Uterus (tissue), 4 donors: ENCODE results near the gene PDE4DIP. TPM values are rescaled to one million over a fixed set of nuclear protein-coding genes. Genes with fewer than 3 reads are reported as not detected.
"Not testable (repeated sequence)": the region's sequence is repeated elsewhere in the genome, so short reads cannot be mapped to it uniquely, and the experiment has no call there.

ENCODE experiments used
- DNase-seq, 2 donors: peaks; one replicate each; pipeline ENCODE4 v3.0.0-alpha.2; 2019 to 2020
- H3K27ac ChIP-seq, 2 donors: fragments of 200-600 bp; sonication (generic); 1 replicate in 1 of 2; 2 replicates in 1 of 2; pipeline ENCODE4 v1.5.1; 2016 to 2018
- H3K27me3 ChIP-seq, 2 donors: fragments of 200-600 bp; sonication (generic); one replicate each; pipeline ENCODE4 v1.5.1; 2018 to 2019; ENCODE audit warnings: control low read depth in 1 of 2
- H3K36me3 ChIP-seq, 2 donors: fragments of 200-600 bp; sonication (generic); one replicate each; pipeline ENCODE4 v1.5.1; 2019; ENCODE audit warnings: control low read depth in 1 of 2
- H3K4me1 ChIP-seq, 2 donors: fragments of 200-600 bp; sonication (generic); one replicate each; pipeline ENCODE4 v1.5.1; 2018 to 2019; ENCODE audit warnings: control low read depth in 1 of 2
- H3K4me3 ChIP-seq, 2 donors: fragments of 200-600 bp; sonication (generic); 1 replicate in 1 of 2; 2 replicates in 1 of 2; pipeline ENCODE4 v1.5.1; 2018 to 2019; ENCODE audit warnings: mild to moderate bottlenecking in 1 of 2
- H3K9me3 ChIP-seq, 2 donors: fragments of 200-600 bp; sonication (generic); one replicate each; pipeline ENCODE4 v1.5.1; 2019; ENCODE audit warnings: control low read depth in 1 of 2
- CTCF ChIP-seq, 4 experiments: fragments of 200-600 bp in 2 of 4; fragments of 450-650 bp in 2 of 4; sonication (generic) in 2 of 4; IDR thresholded peaks; one replicate each; pipeline ENCODE4 v1.5.1; 2016 to 2019; ENCODE audit warnings: antibody characterized with exemption in 4 of 4, mild to moderate bottlenecking in 2 of 4, moderate library complexity in 1 of 4
- POLR2A ChIP-seq, 2 donors: fragments of 450-650 bp; IDR thresholded peaks; one replicate each; pipeline ENCODE4 v1.6.1; 2016; ENCODE audit warnings: antibody characterized with exemption in 2 of 2, mild to moderate bottlenecking in 1 of 2, moderate library complexity in 1 of 2
- intact Hi-C: fragments of 100-400 bp; cut with DNase I; formaldehyde crosslinking; loops from one replicate; pipeline ENCODE4 v1.15.1; 2023; ENCODE audit warnings: low total_unique reads
- total RNA-seq, 4 donors: library from RNA; depleted of rRNA in 3 of 4; stranded (reverse); fragments of >200 nt in 3 of 4; gene quantifications; one replicate each; pipeline versions ENCODE4 v1.1.0 to v1.2.4, GENCODE V29; 2014 to 2023
- donor health status: DM: yes; HTN: yes; CAD: no.

The PDE4DIP gene
- total RNA-seq, 4 donors from 2014 or later: 24.6 to 61.9 (median 55.6) TPM

GRCh38 chr1:148951336-148952227 lies 107.4 kb downstream of the PDE4DIP start:
- peak; percentile 74 to 75 for DNase-seq
- H3K27me3 ChIP-seq, H3K36me3 ChIP-seq, intact Hi-C loops, H3K9me3 ChIP-seq, H3K4me1 ChIP-seq: not testable (repeated sequence)
- peak in 1 of 2 donors; percentile 50 for TF ChIP-seq POLR2A (IDR thresholded peaks at IDR 0.05)
- TF ChIP-seq CTCF (IDR thresholded peaks at IDR 0.05): peak in 1 of 4 experiments; percentile 3
- H3K27ac ChIP-seq: peak overlapping the region; percentile 74 to 82
- H3K4me3 ChIP-seq: peak overlapping the region; percentile 41 to 50

DNA sequence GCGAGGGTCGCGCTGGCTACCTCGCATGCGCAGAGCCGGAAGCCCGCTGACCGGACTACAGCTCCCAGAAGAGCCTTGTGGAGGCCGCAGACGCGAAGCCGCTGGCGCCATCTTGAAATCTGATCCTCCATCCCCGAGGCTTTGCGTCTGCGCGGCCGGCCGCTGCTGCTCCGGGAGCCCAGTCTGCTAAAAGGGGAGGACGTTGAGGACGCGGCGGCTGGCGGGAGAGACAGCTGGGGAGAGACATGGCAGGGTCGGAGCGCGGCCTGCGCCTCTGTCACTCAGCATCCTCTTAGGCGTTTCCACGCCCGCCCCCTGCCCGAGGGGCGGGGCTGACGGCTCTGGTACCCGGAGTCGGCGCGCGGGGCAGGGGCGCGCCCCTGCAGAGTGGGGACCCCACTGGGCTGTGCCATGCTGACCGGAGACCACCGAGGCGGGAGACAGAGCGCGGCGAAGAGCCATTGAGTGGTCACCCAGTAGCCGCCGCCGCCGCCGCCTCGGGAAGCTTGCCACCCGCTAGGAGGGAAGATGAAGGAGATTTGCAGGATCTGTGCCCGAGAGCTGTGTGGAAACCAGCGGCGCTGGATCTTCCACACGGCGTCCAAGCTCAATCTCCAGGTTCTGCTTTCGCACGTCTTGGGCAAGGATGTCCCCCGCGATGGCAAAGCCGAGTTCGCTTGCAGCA lies 108.2 kb downstream of the PDE4DIP start:
- peak; percentile 80 to 87 for DNase-seq
- Histone ChIP-seq H3K4me3 (peak overlapping the region; percentile 41 to 50), H3K27ac (peak overlapping the region; percentile 74 to 82)
- H3K36me3 ChIP-seq, H3K27me3 ChIP-seq, intact Hi-C loops, H3K4me1 ChIP-seq, H3K9me3 ChIP-seq: not testable (repeated sequence)

DNA sequence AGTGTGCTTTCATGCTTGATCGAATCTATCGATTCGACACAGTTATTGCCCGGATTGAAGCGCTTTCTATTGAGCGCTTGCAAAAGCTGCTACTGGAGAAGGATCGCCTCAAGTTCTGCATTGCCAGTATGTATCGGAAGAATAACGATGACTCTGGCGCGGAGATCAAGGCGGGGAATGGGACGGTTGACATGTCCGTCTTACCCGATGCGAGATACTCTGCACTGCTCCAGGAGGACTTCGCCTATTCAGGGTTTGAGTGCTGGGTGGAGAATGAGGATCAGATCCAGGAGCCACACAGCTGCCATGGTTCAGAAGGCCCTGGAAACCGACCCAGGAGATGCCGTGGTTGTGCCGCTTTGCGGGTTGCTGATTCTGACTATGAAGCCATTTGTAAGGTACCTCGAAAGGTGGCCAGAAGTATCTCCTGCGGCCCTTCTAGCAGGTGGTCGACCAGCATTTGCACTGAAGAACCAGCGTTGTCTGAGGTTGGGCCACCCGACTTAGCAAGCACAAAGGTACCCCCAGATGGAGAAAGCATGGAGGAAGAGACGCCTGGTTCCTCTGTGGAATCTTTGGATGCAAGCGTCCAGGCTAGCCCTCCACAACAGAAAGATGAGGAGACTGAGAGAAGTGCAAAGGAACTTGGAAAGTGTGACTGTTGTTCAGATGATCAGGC lies 108.8 kb downstream of the PDE4DIP start:
- H3K36me3 ChIP-seq, H3K4me1 ChIP-seq, intact Hi-C loops, H3K9me3 ChIP-seq, H3K27me3 ChIP-seq: not testable (repeated sequence)
- peak overlapping the region; percentile 41 to 50 for H3K4me3 ChIP-seq
- peak in 1 of 2 donors; percentile 21 for DNase-seq
- peak overlapping the region in 1 of 2 donors; percentile 82 for H3K27ac ChIP-seq

GRCh38 chr1:148953730-148954129 lies 109.5 kb downstream of the PDE4DIP start:
- H3K36me3 ChIP-seq, H3K9me3 ChIP-seq, H3K27me3 ChIP-seq, H3K4me3 ChIP-seq, intact Hi-C loops, H3K4me1 ChIP-seq, DNase-seq, H3K27ac ChIP-seq: not testable (repeated sequence)

DNA sequence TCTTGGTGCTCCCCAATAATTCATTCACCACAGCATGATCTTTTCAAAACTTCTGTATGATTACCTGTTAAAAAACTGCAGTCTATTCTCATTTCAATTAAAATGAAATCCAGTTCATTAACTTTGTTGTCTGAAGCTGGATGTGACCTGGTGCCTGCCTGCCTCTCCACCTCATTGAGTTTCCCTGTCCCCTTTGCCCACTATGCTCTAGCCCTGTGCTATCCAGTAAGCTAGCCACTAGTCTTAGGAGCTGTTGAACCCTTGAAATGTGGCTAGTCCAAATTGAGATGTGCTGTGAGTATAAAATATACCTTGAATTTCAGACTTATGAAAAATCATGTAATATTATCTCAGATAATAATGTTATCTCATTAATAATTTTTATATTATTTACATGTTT lies 114.1 kb downstream of the PDE4DIP start:
- H3K9me3 ChIP-seq, H3K4me3 ChIP-seq, H3K36me3 ChIP-seq, intact Hi-C loops, H3K4me1 ChIP-seq, H3K27ac ChIP-seq, H3K27me3 ChIP-seq, DNase-seq: not testable (repeated sequence)

- H3K36me3 ChIP-seq, H3K27ac ChIP-seq, H3K4me1 ChIP-seq, DNase-seq, H3K9me3 ChIP-seq, intact Hi-C loops, H3K27me3 ChIP-seq, H3K4me3 ChIP-seq: not testable (repeated sequence)
Measured at GRCh38 chr1:148960212-148961000, 116.2 kb downstream of the PDE4DIP start.

- H3K27ac ChIP-seq, intact Hi-C loops, H3K4me3 ChIP-seq, H3K4me1 ChIP-seq, DNase-seq, H3K27me3 ChIP-seq, H3K36me3 ChIP-seq, H3K9me3 ChIP-seq: not testable (repeated sequence)
Measured at GRCh38 chr1:148962127-148962857, 118.1 kb downstream of the PDE4DIP start.

- H3K27ac ChIP-seq, H3K36me3 ChIP-seq, H3K4me3 ChIP-seq, H3K4me1 ChIP-seq, intact Hi-C loops, H3K27me3 ChIP-seq, H3K9me3 ChIP-seq, DNase-seq: not testable (repeated sequence)
Measured at GRCh38 chr1:148966084-148966483, 121.9 kb downstream of the PDE4DIP start.

- intact Hi-C loops, DNase-seq, H3K27me3 ChIP-seq, H3K36me3 ChIP-seq, H3K9me3 ChIP-seq, H3K4me3 ChIP-seq, H3K4me1 ChIP-seq, H3K27ac ChIP-seq: not testable (repeated sequence)
Measured at GRCh38 chr1:148967580-148967979, 123.4 kb downstream of the PDE4DIP start.

GRCh38 chr1:148968682-148969081 lies 124.5 kb downstream of the PDE4DIP start:
- not testable (repeated sequence) for H3K4me3 ChIP-seq, H3K27me3 ChIP-seq

GRCh38 chr1:148969126-148969525 lies 124.9 kb downstream of the PDE4DIP start:
- H3K27me3 ChIP-seq, H3K4me3 ChIP-seq, H3K4me1 ChIP-seq, H3K36me3 ChIP-seq, intact Hi-C loops, DNase-seq, H3K9me3 ChIP-seq, H3K27ac ChIP-seq: not testable (repeated sequence)

More at GRCh38 chr1:148968682-148969081, 124.5 kb downstream of the PDE4DIP start:
- H3K27ac ChIP-seq, H3K36me3 ChIP-seq, H3K9me3 ChIP-seq, H3K4me1 ChIP-seq, DNase-seq, intact Hi-C loops: not testable (repeated sequence)
